COLO829 (cell line): Measurements from ENCODE around the gene ADGRB3.
"Not testable (repeated sequence)": the region's sequence is repeated elsewhere in the genome, so short reads cannot be mapped to it uniquely, and the experiment has no call there.

Source experiments
- DNase-seq: peaks from one replicate; pipeline ENCODE4 v3.0.0; 2012; ENCODE audit warnings: low spot score

ADGRB3 gene

DNA sequence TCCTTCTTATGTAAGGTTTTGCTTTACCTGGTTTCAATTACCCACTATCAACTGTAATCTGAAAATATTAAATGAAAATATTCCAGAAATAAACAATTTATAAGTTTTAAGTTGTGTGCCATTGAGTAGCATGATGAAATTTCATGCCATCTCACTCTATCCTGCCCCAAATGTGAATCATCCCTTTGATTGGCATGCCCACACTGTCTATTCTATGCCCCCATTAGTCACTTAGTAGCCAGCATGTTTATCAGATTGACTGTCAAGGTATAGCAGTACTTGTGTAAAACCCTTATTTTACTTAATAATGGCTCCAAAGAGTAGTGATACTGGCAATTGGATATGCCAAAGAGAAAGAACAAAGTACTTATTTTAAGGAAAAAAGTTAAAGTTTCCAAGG is 403.8 kb downstream of the ADGRB3 start:
- DNase-seq: no peak

- no peak for DNase-seq
These were observed 407.2 kb downstream of the ADGRB3 start for GRCh38 chr6:69042297-69042696.

DNA sequence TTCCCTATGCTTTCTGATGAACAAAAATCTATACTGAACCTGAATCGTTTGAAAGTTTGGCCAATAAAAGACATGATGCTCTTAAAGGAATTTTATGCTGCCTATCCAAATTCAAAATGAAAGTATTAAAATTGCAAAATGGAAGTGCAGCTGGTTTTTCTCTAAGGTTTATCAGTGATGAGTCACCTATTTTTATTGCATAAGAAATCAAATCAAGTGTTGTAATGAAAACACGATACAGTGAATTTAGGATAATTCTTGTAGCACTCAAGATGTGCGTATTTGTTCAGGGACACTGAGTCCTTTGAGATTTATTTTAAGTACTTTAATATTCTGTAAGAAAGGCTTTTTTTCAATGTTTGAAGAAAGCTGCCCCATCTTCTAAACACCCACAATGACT is 409.5 kb downstream of the ADGRB3 start:
- no peak for DNase-seq

GRCh38 chr6:69059413-69059812 is 424.3 kb downstream of the ADGRB3 start:
- DNase-seq: no peak

DNA sequence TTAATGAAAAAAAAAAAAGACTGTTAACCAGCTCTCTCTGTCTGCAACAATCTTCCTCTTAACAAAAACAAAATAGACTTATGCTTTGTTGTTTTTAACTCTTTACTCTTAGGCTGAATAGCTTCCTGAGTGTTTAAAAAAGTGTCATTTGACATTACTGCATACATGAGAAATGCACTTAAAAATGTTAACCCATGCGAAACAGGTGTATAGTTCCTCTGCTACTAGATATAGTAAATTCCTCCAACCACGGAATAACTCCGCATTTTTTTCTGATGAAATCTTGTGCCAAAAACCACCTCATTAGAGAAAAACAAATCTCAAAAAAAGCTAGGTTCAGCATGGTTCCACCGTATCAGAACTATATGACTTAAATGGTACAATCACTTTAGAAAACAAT is 426.0 kb downstream of the ADGRB3 start:
- no peak for DNase-seq

GRCh38 chr6:69063401-69063800 is 428.3 kb downstream of the ADGRB3 start:
- no peak for DNase-seq

GRCh38 chr6:69064226-69064625 is 429.1 kb downstream of the ADGRB3 start:
- no peak for DNase-seq

- DNase-seq: no peak
These were observed 434.8 kb downstream of the ADGRB3 start for GRCh38 chr6:69069881-69070280.

- DNase-seq: no peak
These were observed 437.7 kb downstream of the ADGRB3 start for GRCh38 chr6:69072796-69073195.

DNA sequence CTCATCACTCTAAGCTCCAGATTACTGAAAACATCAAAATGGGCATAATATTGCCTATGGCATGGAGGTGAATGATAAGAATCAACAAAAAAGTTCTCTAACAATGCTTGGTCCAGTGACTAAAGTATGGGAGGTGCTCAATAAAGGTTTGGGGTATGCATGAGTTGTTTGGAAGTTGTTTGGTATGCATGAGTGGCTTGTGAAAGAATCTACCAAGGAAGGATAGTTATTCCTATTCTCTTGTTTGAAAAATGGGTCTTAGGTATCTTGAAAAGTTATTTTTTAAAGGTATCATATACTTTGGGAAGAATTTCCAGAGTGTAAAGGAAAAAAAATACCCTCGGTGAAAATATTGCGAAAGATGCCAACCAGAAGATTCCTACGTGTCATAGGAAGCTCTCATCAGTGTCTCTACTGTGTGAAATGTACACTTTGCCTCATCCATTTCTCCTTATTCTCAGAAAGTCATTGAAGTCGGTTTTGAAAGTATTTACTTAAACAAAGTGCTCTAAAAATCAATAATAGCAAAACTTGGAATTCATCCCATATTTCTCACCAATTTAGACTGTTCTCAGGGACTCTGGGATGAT is 449.8 kb downstream of the ADGRB3 start:
- no peak for DNase-seq

GRCh38 chr6:69086689-69087088 is 451.6 kb downstream of the ADGRB3 start:
- DNase-seq: no peak

GRCh38 chr6:69089539-69089938 is 454.5 kb downstream of the ADGRB3 start:
- DNase-seq: no peak

DNA sequence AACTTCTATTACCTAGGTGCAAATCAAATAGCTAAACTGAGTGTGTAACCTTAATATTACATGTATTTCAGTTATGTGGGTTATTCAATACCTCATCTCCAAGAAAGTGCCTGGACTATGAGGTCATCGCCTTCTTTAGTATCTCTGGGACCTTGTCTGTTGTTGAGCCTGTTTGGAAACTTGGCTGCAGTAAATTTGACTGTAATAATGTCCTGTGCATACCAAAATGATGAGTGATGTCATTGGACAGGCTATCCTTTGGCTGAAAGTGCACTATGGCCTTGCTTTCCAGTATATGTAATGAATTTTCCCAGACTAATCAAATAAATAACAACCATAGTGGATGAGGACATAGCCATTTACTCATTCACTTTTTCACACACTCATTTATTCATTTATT is 455.1 kb downstream of the ADGRB3 start:
- no peak for DNase-seq

DNA sequence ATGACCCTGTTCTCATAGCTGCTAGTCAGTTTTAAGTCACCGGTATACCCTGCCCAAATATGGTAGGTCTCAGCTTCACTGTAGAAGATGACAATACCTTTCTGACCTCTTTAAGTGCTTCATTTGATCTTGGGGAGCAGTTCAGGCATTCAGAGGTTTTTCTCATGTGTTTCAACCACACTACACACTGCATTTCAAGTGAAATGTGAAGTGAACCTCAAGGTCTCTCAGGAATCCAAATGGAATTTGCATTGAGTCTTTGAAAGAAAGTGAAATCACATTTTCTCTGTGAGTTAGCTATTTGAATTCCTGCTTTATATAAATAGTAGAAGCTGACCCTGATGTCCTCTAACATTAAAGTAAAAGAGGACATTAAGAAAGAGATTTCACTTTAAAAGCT is 461.6 kb downstream of the ADGRB3 start:
- no peak for DNase-seq

- no peak for DNase-seq
These were observed 462.9 kb downstream of the ADGRB3 start for GRCh38 chr6:69097948-69098347.

- no peak for DNase-seq
These were observed 463.8 kb downstream of the ADGRB3 start for GRCh38 chr6:69098910-69099309.

DNA sequence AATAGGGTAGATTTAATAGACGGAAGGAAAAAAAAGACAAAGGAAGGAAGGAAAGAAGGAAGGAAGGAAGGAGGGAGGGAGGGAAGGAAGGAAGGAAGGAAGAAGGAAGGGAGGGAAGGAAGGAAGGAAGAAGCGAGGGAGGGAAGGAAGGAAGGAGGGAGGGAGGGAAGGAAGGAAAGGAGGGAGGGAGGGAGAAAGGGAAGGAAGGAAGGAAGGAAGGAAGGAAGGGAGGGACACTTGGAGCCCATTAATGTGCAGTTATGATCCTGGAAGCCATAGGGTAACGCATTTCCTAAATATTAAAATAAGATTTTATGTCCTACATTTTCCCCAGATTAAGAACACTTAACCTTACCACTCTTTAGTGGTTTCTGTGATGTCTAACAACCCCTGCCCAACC is 465.7 kb downstream of the ADGRB3 start:
- no peak for DNase-seq

- no peak for DNase-seq
These were observed 467.3 kb downstream of the ADGRB3 start for GRCh38 chr6:69102416-69102815.

GRCh38 chr6:69105288-69105687 is 470.2 kb downstream of the ADGRB3 start:
- DNase-seq: no peak

- DNase-seq: no peak
These were observed 471.4 kb downstream of the ADGRB3 start for GRCh38 chr6:69106511-69106910.

- DNase-seq: no peak
These were observed 476.2 kb downstream of the ADGRB3 start for GRCh38 chr6:69111301-69111700.

DNA sequence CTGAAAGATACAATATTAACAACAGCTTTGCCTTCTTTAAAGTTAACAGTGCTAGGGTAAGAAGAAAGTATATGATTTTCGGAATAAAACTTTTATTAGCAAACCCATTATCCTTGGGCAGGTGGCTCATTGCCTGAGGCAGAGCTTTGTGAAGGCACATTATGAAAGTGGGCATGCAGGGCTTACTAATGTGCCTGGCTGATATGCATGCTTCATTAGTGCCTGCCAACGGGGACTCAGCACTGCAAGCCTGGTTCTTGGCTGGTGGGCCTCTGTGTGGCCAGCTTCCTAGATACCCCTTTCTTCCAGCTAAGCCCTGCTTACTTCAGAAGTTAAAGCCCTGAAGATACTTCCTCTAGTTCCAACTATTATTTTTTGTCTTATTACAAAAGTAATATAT is 481.6 kb downstream of the ADGRB3 start:
- no peak for DNase-seq

GRCh38 chr6:69121461-69122406 is 486.7 kb downstream of the ADGRB3 start:
- DNase-seq: not testable (repeated sequence)

- DNase-seq: no peak
These were observed 487.3 kb downstream of the ADGRB3 start for GRCh38 chr6:69122407-69122773.
